Subcutaneous abdominal adipose tissue (tissue), 5 donors: Measurements from ENCODE around the gene TBX19.

Experiments
- H3K27ac ChIP-seq: one replicate; pipeline ENCODE4 v1.7.0; 2013; ENCODE audit warnings: low read depth, mild to moderate bottlenecking, inconsistent platforms, low read length, moderate library complexity
- H3K27me3 ChIP-seq, 5 donors: one replicate each; pipeline ENCODE4 v1.7.0; 2013; ENCODE audit warnings: low read length in 5 of 5, inconsistent platforms in 1 of 5; ENCODE audit not compliant: control insufficient read depth in 5 of 5, insufficient read depth in 4 of 5
- H3K36me3 ChIP-seq, 5 donors: one replicate each; pipeline ENCODE4 v1.7.0; 2013; ENCODE audit warnings: low read length in 5 of 5; ENCODE audit not compliant: control insufficient read depth in 5 of 5, insufficient read depth in 5 of 5
- H3K4me1 ChIP-seq, 5 donors: one replicate each; pipeline ENCODE4 v1.7.0; 2013; ENCODE audit warnings: low read length in 5 of 5, mild to moderate bottlenecking in 3 of 5, moderate library complexity in 1 of 5; ENCODE audit not compliant: control insufficient read depth in 5 of 5, insufficient read depth in 5 of 5
- H3K4me3 ChIP-seq, 5 donors: one replicate each; pipeline ENCODE4 v1.7.0; 2013; ENCODE audit warnings: low read length in 5 of 5, low read depth in 1 of 5
- H3K9ac ChIP-seq, 5 donors: one replicate each; pipeline ENCODE4 v1.7.0; 2013; ENCODE audit warnings: low read length in 5 of 5, mild to moderate bottlenecking in 4 of 5, moderate library complexity in 3 of 5
- H3K9me3 ChIP-seq, 5 donors: one replicate each; pipeline ENCODE4 v1.7.0; 2013; ENCODE audit warnings: low read length in 5 of 5; ENCODE audit not compliant: control insufficient read depth in 5 of 5
- donor health status: healthy.
- donor health status: healthy.
- donor health status: healthy.
- donor health status: healthy.
- donor health status: healthy.

TBX19 gene

DNA sequence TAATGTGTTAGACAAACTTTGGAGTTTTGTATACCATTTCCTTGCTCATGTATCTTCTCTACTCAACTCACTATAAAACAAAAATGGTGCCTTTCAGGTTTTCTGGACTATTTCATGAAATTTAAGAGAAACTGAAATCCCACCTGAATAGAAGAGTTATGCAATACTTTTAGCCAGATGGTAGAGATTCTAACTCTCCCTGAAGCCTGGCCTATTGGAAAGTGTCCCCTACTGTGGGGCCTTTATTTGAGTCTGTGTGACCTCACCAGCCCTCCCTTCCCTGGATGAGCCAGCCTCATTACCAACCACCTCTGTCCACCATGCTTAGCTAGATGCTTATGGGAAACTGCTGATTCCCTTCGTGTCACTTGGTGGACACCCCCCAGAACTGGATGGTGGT is 35.5 kb downstream of the TBX19 start:
- no peak overlapping the region for H3K4me3 ChIP-seq
- H3K9ac ChIP-seq, result no peak overlapping the region
- H3K36me3 ChIP-seq, result peaks cover 0 to 21% (median 9%) of the 10 kb centered on the region in 5 donors
- H3K9me3 ChIP-seq, result no peaks in the 10 kb centered on the region
- peaks cover 0 to 3% (median 0%) of the 10 kb centered on the region in 5 donors for H3K4me1 ChIP-seq
- H3K27me3 ChIP-seq, result no peaks in the 10 kb centered on the region
- no peak overlapping the region for H3K27ac ChIP-seq

DNA sequence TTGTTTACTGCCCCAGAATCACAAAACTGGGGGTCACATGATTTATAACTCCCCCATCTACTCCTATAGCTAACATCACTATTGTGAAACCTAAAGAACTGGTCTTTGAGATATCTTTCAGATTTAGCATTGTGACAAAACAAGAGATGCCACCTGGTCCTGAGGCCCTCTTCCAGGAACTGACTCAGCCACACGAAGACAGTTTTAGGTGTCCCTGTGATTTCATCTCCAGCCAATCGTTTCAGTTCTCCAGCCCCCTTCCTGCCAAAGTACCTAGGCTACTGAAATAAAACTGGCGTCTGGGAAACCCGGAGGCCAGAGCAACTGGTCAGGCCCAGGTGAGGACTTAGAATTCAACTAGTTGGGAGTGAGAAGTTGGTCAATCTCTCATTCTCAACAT is 36.6 kb downstream of the TBX19 start:
- Histone ChIP-seq H3K27me3 (no peaks in the 10 kb centered on the region), H3K4me3 (no peak overlapping the region), H3K36me3 (peaks cover 0 to 21% (median 8%) of the 10 kb centered on the region in 5 donors), H3K9me3 (no peaks in the 10 kb centered on the region), H3K9ac (no peak overlapping the region), H3K4me1 (peaks cover 0 to 3% (median 0%) of the 10 kb centered on the region in 5 donors), H3K27ac (no peak overlapping the region)

DNA sequence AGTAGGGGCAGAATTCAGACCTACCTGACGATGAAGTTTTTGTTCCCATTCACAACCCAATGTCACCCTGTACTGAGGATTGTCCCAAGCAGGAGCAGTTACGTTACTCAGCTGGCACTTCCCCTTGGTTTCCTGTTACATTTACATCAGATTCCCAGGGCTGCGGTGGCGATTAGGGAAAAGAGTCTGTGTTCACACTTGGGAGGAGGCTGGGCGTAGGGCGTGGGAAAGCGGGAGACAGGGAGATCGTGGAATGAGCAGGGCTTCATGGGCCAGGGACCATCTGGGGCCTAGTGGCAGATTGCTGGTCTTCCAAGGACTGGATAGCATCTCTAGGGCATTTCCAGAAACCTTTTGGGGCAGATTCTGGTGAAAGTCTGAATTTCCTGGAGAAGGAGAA is 39.0 kb downstream of the TBX19 start:
- no peak overlapping the region for H3K9ac ChIP-seq

DNA sequence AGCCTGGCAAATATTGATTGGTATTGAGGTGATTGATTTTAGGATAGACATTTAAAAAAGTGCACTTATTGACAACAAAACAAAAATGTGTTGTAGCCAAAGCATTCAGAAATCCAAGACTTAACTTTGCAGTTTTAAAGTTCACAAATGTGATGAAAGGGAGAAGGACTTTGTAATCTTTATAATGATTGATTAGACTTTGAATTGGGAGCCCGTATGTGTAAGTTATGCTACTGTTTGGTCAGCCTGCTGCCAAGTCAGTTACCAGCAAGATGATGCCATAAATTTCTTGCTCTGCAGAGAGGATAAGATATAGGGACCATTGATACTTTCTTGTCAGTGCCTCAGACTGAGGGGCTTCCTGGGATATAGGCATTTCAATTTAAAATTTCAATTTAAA is 39.5 kb downstream of the TBX19 start:
- Histone ChIP-seq H3K9me3 (peaks cover 0 to 6% (median 0%) of the 10 kb centered on the region in 5 donors), H3K36me3 (no peaks in the 10 kb centered on the region), H3K27ac (no peak overlapping the region), H3K27me3 (no peaks in the 10 kb centered on the region), H3K4me1 (peaks cover 0 to 3% (median 0%) of the 10 kb centered on the region in 5 donors), H3K9ac (no peak overlapping the region), H3K4me3 (no peak overlapping the region)

More for the DNA sequence above, 39.0 kb downstream of the TBX19 start:
- H3K27me3 ChIP-seq, result no peaks in the 10 kb centered on the region
- H3K36me3 ChIP-seq, result no peaks in the 10 kb centered on the region
- H3K4me1 ChIP-seq, result peaks cover 0 to 3% (median 0%) of the 10 kb centered on the region in 5 donors
- no peak overlapping the region for H3K27ac ChIP-seq
- H3K9me3 ChIP-seq, result peaks cover 0 to 2% (median 0%) of the 10 kb centered on the region in 5 donors
- H3K4me3 ChIP-seq, result no peak overlapping the region

DNA sequence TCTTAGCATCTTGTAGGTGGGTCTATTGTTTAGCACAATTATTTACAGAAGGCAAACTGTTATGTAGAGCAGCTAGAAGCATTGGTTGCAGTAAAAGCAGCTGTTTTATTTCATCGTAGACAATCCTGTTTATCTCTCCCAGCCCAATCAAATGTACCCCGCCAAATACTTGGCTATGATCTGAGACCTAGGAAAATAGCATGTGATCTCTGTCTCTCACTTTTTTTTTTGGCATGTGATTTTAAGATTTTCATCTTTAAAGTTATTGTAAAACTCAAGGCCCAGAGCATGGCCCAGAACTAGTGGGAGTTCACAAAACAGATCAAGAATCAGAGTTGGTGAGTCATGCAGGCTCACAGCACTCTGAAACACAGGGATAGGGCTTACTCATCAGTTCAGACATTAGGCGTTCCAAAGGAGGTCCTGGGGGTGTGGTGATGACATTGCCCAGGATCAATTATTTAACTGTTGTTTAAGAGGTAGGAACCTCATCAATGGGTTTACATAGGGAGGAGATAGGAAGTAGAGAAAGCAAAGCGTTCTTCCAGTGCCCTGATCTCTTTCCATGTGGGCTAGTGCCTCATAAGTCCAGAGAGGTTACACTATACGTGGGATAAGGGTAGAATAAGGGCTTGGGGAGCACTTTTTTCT is 40.2 kb downstream of the TBX19 start:
- Histone ChIP-seq H3K4me3 (no peak overlapping the region), H3K27ac (no peak overlapping the region), H3K9me3 (peaks cover 0 to 6% (median 0%) of the 10 kb centered on the region in 5 donors), H3K4me1 (peaks cover 0 to 3% (median 0%) of the 10 kb centered on the region in 5 donors), H3K27me3 (no peaks in the 10 kb centered on the region), H3K36me3 (no peaks in the 10 kb centered on the region), H3K9ac (no peak overlapping the region)

DNA sequence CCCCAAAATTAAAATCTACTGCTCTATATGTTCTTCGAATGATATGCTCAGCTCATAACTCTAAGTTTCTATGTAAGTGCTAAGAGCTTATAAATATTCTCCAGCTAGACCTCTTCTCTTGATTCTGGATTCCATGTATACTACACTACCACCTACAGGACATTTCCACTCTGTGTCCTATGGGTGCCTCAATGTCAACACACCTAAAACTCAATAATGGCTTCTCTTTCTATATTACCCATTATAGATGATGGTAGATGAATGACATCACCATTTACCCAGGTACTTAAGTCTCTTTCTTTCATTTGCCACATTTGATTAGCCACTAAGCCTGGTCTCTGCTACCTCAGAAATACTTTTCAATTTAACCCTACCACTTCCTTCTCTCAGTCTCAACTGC is 41.3 kb downstream of the TBX19 start:
- peaks cover 0 to 6% (median 0%) of the 10 kb centered on the region in 5 donors for H3K9me3 ChIP-seq
- H3K4me3 ChIP-seq, result no peak overlapping the region
- H3K27ac ChIP-seq, result no peak overlapping the region
- no peaks in the 10 kb centered on the region for H3K27me3 ChIP-seq
- H3K9ac ChIP-seq, result no peak overlapping the region
- peaks cover 0 to 3% (median 0%) of the 10 kb centered on the region in 5 donors for H3K4me1 ChIP-seq
- H3K36me3 ChIP-seq, result no peaks in the 10 kb centered on the region

DNA sequence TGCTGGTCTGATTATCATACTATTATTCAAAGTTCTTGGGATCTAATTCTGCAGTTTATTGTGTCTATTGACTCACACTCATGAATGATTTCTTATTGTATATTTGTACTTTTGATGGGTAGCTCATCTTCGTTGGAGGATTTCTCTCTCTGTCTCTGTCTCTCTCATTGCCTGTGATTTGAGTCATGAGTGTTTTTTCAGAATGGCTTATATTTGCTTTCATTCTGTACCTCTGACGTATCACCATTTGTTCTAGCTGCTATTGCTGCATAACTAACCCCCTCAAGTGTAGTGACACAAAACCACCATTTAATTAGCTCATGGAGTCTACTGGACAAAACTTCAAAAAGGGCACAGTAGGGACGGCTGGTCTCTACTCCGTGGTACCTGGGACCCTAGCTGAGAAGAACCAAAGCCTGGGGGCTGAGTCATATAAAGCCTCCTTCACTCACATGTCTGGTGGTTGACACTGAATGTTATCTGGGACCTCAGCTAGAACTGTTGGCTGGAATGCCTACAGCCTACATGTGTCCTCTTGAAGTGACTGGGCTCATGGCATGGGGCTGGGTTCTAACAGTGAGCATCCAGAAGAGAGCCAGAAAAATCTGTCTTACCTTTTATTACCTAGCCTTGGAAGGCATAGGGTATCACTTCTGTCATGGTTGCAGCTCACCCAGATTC is 44.2 kb downstream of the TBX19 start:
- Histone ChIP-seq H3K9me3 (peaks cover 0 to 6% (median 0%) of the 10 kb centered on the region in 5 donors), H3K27me3 (no peaks in the 10 kb centered on the region)

DNA sequence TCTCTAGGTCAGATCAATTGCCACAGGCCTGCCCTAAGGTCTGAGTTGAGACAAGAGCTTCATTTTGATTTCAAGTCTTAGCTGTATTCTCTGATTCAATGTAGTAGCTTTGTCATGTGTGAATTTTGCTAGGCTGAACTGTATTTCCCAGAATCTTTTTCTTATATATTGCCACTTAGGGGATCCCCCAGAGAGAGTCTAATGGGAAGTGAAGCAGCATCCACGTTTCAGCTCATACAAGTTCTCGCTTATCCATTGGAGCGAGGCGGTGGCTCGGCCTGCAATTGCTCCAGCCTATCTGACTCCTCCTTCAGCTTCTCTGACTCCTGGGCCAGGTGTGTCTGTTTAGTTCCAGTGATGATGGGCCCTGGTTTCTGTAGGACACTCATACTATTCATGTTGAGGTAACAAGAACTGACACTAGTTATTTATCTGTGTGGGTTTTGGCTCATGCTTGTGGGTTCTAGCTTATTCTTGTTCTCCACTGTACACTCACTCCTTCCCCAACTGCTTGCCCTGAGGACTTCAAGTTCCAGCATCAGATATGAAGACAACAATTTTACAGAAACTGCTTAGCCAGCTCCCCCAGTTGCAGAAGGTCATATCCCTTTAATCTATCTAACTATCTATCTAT is 48.2 kb downstream of the TBX19 start:
- no peak overlapping the region for H3K27ac ChIP-seq
- H3K9ac ChIP-seq, result no peak overlapping the region
- no peak overlapping the region for H3K4me3 ChIP-seq
- no peaks in the 10 kb centered on the region for H3K27me3 ChIP-seq
- H3K4me1 ChIP-seq, result no peaks in the 10 kb centered on the region
- H3K36me3 ChIP-seq, result no peaks in the 10 kb centered on the region
- H3K9me3 ChIP-seq, result peaks cover 0 to 6% (median 0%) of the 10 kb centered on the region in 5 donors

More for the DNA sequence above, 44.2 kb downstream of the TBX19 start:
- Histone ChIP-seq H3K9ac (no peak overlapping the region), H3K27ac (no peak overlapping the region), H3K36me3 (no peaks in the 10 kb centered on the region), H3K4me3 (no peak overlapping the region), H3K4me1 (no peaks in the 10 kb centered on the region)

DNA sequence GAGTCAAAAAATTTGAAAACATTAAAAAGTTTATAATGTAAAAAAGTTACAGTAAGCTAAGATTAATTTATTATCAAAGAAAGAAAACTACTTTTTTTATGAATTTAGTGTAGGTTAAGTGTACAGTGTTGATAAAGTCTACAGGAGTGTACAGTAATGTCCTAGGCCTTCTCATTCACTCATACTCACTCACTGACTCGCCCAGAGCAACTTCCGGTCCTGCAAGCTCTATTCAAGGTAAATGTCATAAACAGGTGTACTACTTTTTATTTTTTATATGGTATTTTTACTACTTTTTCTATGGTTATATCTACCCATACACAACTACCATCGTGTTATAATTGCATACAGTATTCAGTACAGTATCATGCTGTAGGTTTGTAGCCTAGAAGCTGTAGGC is 49.6 kb downstream of the TBX19 start:
- Histone ChIP-seq H3K9ac (no peak overlapping the region), H3K9me3 (no peaks in the 10 kb centered on the region), H3K27me3 (no peaks in the 10 kb centered on the region), H3K4me3 (no peak overlapping the region), H3K36me3 (no peaks in the 10 kb centered on the region), H3K27ac (no peak overlapping the region), H3K4me1 (no peaks in the 10 kb centered on the region)

DNA sequence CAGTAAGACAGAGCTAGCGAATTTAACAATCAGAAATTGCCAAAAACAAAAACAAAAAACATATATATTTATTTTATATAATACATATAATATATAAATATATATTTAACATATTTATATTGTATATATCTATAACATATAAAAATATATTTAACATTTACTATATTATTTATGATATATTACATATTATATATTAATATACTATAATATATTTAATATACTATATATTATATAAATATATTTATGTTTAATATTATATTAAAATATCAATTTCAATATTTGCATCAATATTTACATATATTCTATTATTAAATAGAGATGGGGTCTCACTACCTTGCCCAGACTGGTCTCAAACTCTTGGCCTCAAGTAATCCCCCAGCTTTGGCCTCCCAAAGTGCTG is 50.9 kb downstream of the TBX19 start:
- Histone ChIP-seq H3K9ac (no peak overlapping the region), H3K27me3 (no peaks in the 10 kb centered on the region), H3K36me3 (no peaks in the 10 kb centered on the region), H3K27ac (no peak overlapping the region), H3K4me1 (no peaks in the 10 kb centered on the region), H3K9me3 (no peaks in the 10 kb centered on the region), H3K4me3 (no peak overlapping the region)
